ENCODE results near the gene TCAP.

DNA sequence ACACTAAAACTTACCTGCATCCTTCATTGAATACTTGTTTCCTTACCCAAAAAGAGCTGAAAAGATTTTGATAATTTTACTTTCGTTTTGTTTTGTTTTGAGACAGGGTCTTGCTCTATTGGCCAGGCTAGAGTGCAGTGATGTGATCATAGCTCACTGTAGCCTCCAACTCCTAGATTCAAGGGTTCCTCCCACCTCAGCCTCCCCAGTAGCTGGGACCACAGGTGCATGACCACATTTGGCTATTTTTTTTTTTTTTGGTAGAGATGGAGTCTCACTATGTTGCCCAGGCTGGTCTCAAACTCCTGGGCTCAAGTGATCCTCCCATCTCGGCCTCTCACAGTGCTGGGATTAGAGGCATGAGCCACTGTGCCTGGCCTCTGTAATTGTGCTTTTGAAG lies 10.0 kb upstream of the TCAP start:
- TF ChIP-seq, protein P1, sequence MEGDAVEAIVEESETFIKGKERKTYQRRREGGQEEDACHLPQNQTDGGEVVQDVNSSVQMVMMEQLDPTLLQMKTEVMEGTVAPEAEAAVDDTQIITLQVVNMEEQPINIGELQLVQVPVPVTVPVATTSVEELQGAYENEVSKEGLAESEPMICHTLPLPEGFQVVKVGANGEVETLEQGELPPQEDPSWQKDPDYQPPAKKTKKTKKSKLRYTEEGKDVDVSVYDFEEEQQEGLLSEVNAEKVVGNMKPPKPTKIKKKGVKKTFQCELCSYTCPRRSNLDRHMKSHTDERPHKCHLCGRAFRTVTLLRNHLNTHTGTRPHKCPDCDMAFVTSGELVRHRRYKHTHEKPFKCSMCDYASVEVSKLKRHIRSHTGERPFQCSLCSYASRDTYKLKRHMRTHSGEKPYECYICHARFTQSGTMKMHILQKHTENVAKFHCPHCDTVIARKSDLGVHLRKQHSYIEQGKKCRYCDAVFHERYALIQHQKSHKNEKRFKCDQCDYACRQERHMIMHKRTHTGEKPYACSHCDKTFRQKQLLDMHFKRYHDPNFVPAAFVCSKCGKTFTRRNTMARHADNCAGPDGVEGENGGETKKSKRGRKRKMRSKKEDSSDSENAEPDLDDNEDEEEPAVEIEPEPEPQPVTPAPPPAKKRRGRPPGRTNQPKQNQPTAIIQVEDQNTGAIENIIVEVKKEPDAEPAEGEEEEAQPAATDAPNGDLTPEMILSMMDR (conservative IDR thresholded peaks at IDR 0.05; ENCODE audit: low read depth, low read length), result no peak
- no peak for TF ChIP-seq EZH2 (IDR thresholded peaks at IDR 0.05; ENCODE audit: borderline replicate concordance, low read depth, low read length, poor library complexity, severe bottlenecking)
